H9 (cell line): ENCODE measurements around the gene TPD52L2. TPM values are rescaled to one million over a fixed set of nuclear protein-coding genes. Genes with fewer than 3 reads are reported as not detected.
A peak's percentile ranks its signal among the peaks of the same experiment; 100 is the strongest.

Source experiments
- DNase-seq: peaks from one replicate; pipeline ENCODE4 v3.0.0-alpha.2; 2017
- H2AFZ ChIP-seq: one replicate; pipeline ENCODE4 v1.6.1; 2013; ENCODE audit warnings: mild to moderate bottlenecking, low read length, control low read depth, moderate library complexity
- H2AK5ac ChIP-seq: 2 replicates; pipeline ENCODE4 v1.6.1; 2013; ENCODE audit warnings: low read length, control low read depth, mixed read lengths; ENCODE audit not compliant: insufficient read length
- H2BK120ac ChIP-seq: one replicate; pipeline ENCODE4 v1.6.1; 2013; ENCODE audit warnings: low read depth, mild to moderate bottlenecking, low read length, control low read depth, inconsistent platforms; ENCODE audit not compliant: poor library complexity, severe bottlenecking
- H2BK12ac ChIP-seq: 2 replicates; pipeline ENCODE4 v1.6.1; 2013; ENCODE audit warnings: low read length, control low read depth, mixed read lengths, low read depth; ENCODE audit not compliant: insufficient read length
- H2BK15ac ChIP-seq: 2 replicates; pipeline ENCODE4 v1.6.1; 2013; ENCODE audit warnings: low read depth, low read length, control low read depth
- H2BK20ac ChIP-seq: one replicate; pipeline ENCODE4 v1.6.1; 2013; ENCODE audit warnings: low read depth, mild to moderate bottlenecking, low read length, control low read depth, inconsistent platforms; ENCODE audit not compliant: poor library complexity, severe bottlenecking
- H2BK5ac ChIP-seq: 2 replicates; pipeline ENCODE4 v1.6.1; 2013; ENCODE audit warnings: low read length, control low read depth, mixed read lengths; ENCODE audit not compliant: insufficient read length
- H3K14ac ChIP-seq: 2 replicates; pipeline ENCODE4 v1.6.1; 2013; ENCODE audit warnings: low read length, control low read depth; ENCODE audit not compliant: insufficient read depth
- H3K18ac ChIP-seq: 2 replicates; pipeline ENCODE4 v1.6.1; 2013; ENCODE audit warnings: low read depth, mild to moderate bottlenecking, mixed read lengths, low read length, control low read depth; ENCODE audit not compliant: insufficient read length
- H3K23ac ChIP-seq: 2 replicates; pipeline ENCODE4 v1.6.1; 2013; ENCODE audit warnings: low read length, control low read depth, mixed read lengths, low read depth; ENCODE audit not compliant: insufficient read length
- H3K23me2 ChIP-seq: 2 replicates; pipeline ENCODE4 v1.6.1; 2013; ENCODE audit warnings: low read depth, mild to moderate bottlenecking, mixed read lengths, low read length, control low read depth; ENCODE audit not compliant: insufficient read length, poor library complexity, severe bottlenecking
- H3K27ac ChIP-seq: 2 replicates; pipeline ENCODE4 v1.5.1; 2013; ENCODE audit warnings: low read length, control low read depth, mixed read lengths, low read depth; ENCODE audit not compliant: insufficient read length
- H3K27me3 ChIP-seq: 2 replicates; pipeline ENCODE4 v1.6.1; 2013; ENCODE audit warnings: low read length, control low read depth, inconsistent platforms; ENCODE audit not compliant: insufficient read depth
- H3K4ac ChIP-seq: 2 replicates; pipeline ENCODE4 v1.6.1; 2013; ENCODE audit warnings: low read depth, mild to moderate bottlenecking, control low read depth, inconsistent platforms, low read length, moderate library complexity
- H3K4me1 ChIP-seq: 2 replicates; pipeline ENCODE4 v1.6.1; 2013; ENCODE audit warnings: low read length, control low read depth, inconsistent platforms; ENCODE audit not compliant: insufficient read depth
- H3K4me2 ChIP-seq: 2 replicates; pipeline ENCODE4 v1.6.1; 2013; ENCODE audit warnings: low read length, control low read depth, mixed read lengths; ENCODE audit not compliant: insufficient read length, insufficient read depth
- H3K56ac ChIP-seq: 2 replicates; pipeline ENCODE4 v1.6.1; 2013; ENCODE audit warnings: low read depth, mild to moderate bottlenecking, mixed read lengths, low read length, control low read depth; ENCODE audit not compliant: insufficient read length
- H3K79me1 ChIP-seq: 2 replicates; pipeline ENCODE4 v1.6.1; 2013; ENCODE audit warnings: low read depth, mild to moderate bottlenecking, moderate library complexity, low read length, control low read depth, inconsistent platforms; ENCODE audit not compliant: insufficient read depth, poor library complexity, severe bottlenecking
- H3K79me2 ChIP-seq: 2 replicates; pipeline ENCODE4 v1.6.1; 2013; ENCODE audit warnings: low read length, control low read depth, inconsistent platforms; ENCODE audit not compliant: insufficient read depth
- H3K9ac ChIP-seq: 2 replicates; pipeline ENCODE4 v1.6.1; 2013; ENCODE audit warnings: low read length, control low read depth, mixed read lengths; ENCODE audit not compliant: insufficient read length; ENCODE audit errors: extremely low read depth
- H3K9me3 ChIP-seq: one replicate; pipeline ENCODE4 v1.6.1; 2013; ENCODE audit warnings: low read depth, low read length, inconsistent platforms; ENCODE audit not compliant: control insufficient read depth
- H3T11ph ChIP-seq: one replicate; pipeline ENCODE4 v1.6.1; 2013; ENCODE audit warnings: mild to moderate bottlenecking, low read length, control low read depth, inconsistent platforms
- H4K20me1 ChIP-seq: one replicate; pipeline ENCODE4 v1.6.1; 2013; ENCODE audit not compliant: control insufficient read depth, insufficient read length, insufficient read depth
- H4K5ac ChIP-seq: 2 replicates; pipeline ENCODE4 v1.6.1; 2013; ENCODE audit warnings: low read depth, mild to moderate bottlenecking, mixed read lengths, low read length, control low read depth; ENCODE audit not compliant: insufficient read length
- H4K8ac ChIP-seq: replicated peaks from 2 replicates; pipeline ENCODE4 v1.6.1; 2013; ENCODE audit warnings: low read length, control low read depth, mixed read lengths, low read depth; ENCODE audit not compliant: insufficient read length
- H4K91ac ChIP-seq: 2 replicates; pipeline ENCODE4 v1.6.1; 2013; ENCODE audit warnings: low read depth, mild to moderate bottlenecking, moderate library complexity, mixed read lengths, low read length, control low read depth; ENCODE audit not compliant: insufficient read length
- H3K27ac Mint-ChIP-seq, 3 experiments: 2 replicates in 2 of 3; 3 replicates in 1 of 3; pipeline ENCODE4 v1.8.0; 2020 to 2021; ENCODE audit warnings: mixed read lengths in 3 of 3, mild to moderate bottlenecking in 1 of 3, moderate library complexity in 1 of 3
- H3K27me3 Mint-ChIP-seq: 2 replicates; pipeline ENCODE4 v1.8.0; 2021; ENCODE audit warnings: low read depth, mild to moderate bottlenecking, moderate library complexity, mixed read lengths
- H3K36me3 Mint-ChIP-seq, 3 experiments: 2 replicates in 2 of 3; 3 replicates in 1 of 3; pipeline ENCODE4 v1.8.0; 2020 to 2021; ENCODE audit warnings: low read depth in 3 of 3, mixed read lengths in 3 of 3; ENCODE audit not compliant: insufficient read depth in 1 of 3
- H3K4me1 Mint-ChIP-seq, 2 experiments: 2 replicates each; pipeline ENCODE4 v1.8.0; 2020; ENCODE audit warnings: mixed read lengths in 2 of 2
- H3K4me3 Mint-ChIP-seq, 2 experiments: 2 replicates in 1 of 2; 3 replicates in 1 of 2; pipeline ENCODE4 v1.8.0; 2020 to 2021; ENCODE audit warnings: mild to moderate bottlenecking in 2 of 2, mixed read lengths in 2 of 2, moderate library complexity in 1 of 2
- H3K9me3 Mint-ChIP-seq, 2 experiments: 2 replicates in 1 of 2; 3 replicates in 1 of 2; pipeline ENCODE4 v1.8.0; 2020; ENCODE audit warnings: mild to moderate bottlenecking in 2 of 2, mixed read lengths in 2 of 2, moderate library complexity in 1 of 2
- CTCF ChIP-seq: fragments of 200-600 bp; sonication (generic); conservative IDR thresholded peaks from 3 replicates; pipeline ENCODE4 v1.8.0; 2021; ENCODE audit warnings: antibody characterized with exemption, mild to moderate bottlenecking
- WGBS: extraction: QIAGEN DNeasy Blood & Tissue Kit; methylation state at CpG from one replicate; pipeline ENCODE4 v1.1.7; 2013; ENCODE audit warnings: missing lambda C conversion rate, low lambda C conversion rate, mixed read lengths; ENCODE audit not compliant: insufficient read length; ENCODE audit errors: extremely low coverage; 5-methylcytosine and 5-hydroxymethylcytosine counted together
- total RNA-seq: library from RNA; stranded (reverse); gene quantifications from 2 replicates; pipeline ENCODE4 v1.2.1, GENCODE V29; 2021

Gene TPD52L2
- total RNA-seq, 1 experiment from 2014 or later = 94.1 TPM

- H3K27me3 Mint-ChIP-seq = no peaks in the 10 kb centered on the region
- no CpG with 5 or more reads among the region's 7 CpGs for WGBS
Observed at GRCh38 chr20:63892402-63892801, 27.3 kb downstream of the TPD52L2 start.

More at GRCh38 chr20:63892402-63892801, 27.3 kb downstream of the TPD52L2 start:
- Histone ChIP-seq H3K18ac (no peak overlapping the region), H3K4ac (no peak overlapping the region), H3K79me1 (no peaks in the 10 kb centered on the region), H3K23ac (no peak overlapping the region), H2BK15ac (no peak overlapping the region), H3K9me3 (no peaks in the 10 kb centered on the region), H3K27me3 (no peaks in the 10 kb centered on the region), H2BK12ac (no peak overlapping the region), H4K5ac (no peak overlapping the region), H3K79me2 (peaks cover 4% of the 10 kb centered on the region; the same call in 1 of the 2 replicates), H3K56ac (no peak overlapping the region), H3K4me1 (0 out of 2 replicates have a peak, but pooled peaks cover 2% of the 10 kb centered on the region), H3K14ac (no peak overlapping the region), H4K91ac (no peak overlapping the region), H3K9ac (no peak overlapping the region), H3K4me2 (no peak overlapping the region), H2AFZ (no peak overlapping the region), H2BK5ac (no peak overlapping the region), H2BK20ac (no peak overlapping the region), H2BK120ac (no peak overlapping the region), H3K23me2 (peaks cover 6% of the 10 kb centered on the region), H4K20me1 (no peaks in the 10 kb centered on the region), H3T11ph (no peak overlapping the region), H2AK5ac (no peak overlapping the region), H3K27ac (no peak overlapping the region), H4K8ac (no peak overlapping the region)
- no peak for DNase-seq
- no peak for TF ChIP-seq CTCF
- peaks cover 1 to 36% (median 32%) of the 10 kb centered on the region in 3 experiments; a peak in 5 of 7 replicates for H3K36me3 Mint-ChIP-seq
- peak overlapping the region in 1 of 3 experiments; percentile 33; a peak in 1 of 7 replicates for H3K27ac Mint-ChIP-seq
- H3K4me3 Mint-ChIP-seq = no peak overlapping the region; a peak in 2 of 5 replicates
- no peaks in the 10 kb centered on the region for H3K9me3 Mint-ChIP-seq
- H3K4me1 Mint-ChIP-seq = peaks cover 16 to 17% of the 10 kb centered on the region in 2 experiments
